Activated T-helper 1 cell treated with Interleukin-2 at 50 U/mL for 16 hours (primary cell): ENCODE data around the gene RNF175.
"Not testable (repeated sequence)": the region's sequence is repeated elsewhere in the genome, so short reads cannot be mapped to it uniquely, and the experiment has no call there.

ENCODE experiments used
- DNase-seq: peaks from one replicate; pipeline ENCODE4 v3.0.0-alpha.2; 2020; ENCODE audit warnings: low read depth

Gene RNF175

DNA sequence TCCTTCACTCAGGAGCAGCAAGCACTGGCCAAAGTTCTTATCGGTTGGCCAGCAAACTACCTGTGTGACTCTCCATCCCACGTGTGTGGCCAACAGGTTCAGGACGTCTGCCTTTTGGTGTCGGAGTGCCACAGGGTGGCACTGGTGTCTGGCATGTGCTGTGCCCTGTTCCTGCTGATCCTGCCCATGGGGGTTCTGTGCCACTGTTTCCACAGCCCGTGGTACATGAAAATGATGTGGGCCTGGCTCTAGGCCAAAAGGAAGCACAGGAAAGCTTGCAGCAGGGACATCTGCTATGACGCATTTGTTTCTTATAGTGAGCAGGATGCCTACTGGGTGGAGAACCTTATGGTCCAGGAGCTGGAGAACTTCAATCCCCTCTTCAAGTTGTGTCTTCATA, 80.3 kb downstream of the RNF175 start:
- no peak for DNase-seq

DNA sequence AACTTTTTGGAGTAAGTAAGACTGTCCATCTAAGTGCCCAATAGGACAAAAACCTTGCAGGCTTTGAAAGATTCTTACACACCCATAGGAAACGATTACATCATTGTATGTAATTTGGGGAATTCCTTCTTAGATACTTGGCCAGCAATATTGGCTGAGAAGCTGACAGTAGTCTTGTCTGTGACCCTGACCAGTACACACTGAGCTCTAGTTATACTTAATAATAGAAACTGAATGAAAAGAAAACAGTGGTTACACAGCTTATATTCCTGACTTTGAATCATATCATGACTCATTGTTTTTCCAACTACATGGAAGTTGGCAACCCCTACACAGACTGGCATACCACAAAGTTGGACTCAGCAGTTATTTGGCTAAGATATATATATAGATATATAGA, 82.8 kb downstream of the RNF175 start:
- DNase-seq = no peak

DNA sequence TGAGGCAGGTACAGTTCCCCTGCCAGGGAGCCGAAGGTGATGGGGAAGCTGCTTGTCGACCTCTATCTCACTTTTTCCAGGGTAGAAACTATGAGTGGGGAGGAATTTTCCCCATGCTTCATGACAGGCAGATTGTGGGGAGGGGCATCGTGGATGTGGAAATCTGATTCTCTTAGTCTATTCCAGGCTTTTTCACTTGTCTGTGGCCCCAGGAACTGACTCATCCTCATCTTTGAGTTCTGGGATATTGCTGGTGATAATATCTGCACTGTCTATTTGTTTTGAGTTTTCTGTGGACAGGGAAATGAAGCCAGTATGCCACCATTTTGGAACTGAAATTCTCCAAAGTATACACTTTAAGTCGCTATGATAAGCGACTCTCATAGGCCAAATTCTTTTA, 83.3 kb downstream of the RNF175 start:
- no peak for DNase-seq

DNA sequence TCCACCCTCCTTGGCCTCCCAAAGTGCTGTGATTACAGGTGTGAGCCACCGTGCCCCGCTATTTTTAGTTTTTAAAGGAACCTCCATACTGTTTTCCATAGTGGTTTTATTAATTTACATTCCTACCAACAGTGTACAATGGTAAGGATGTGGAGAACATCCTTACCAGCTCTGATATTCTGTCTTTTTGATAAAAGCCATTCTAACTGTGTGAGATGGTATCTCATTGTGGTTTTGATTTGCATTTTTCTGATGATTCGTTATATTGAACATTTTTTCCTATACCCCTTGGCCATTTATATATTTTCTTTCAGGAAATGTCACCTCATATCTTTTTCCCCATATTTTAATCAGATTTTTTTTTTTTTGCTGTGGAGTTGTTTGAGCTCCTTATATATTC, 90.0 kb downstream of the RNF175 start:
- DNase-seq = no peak

DNA sequence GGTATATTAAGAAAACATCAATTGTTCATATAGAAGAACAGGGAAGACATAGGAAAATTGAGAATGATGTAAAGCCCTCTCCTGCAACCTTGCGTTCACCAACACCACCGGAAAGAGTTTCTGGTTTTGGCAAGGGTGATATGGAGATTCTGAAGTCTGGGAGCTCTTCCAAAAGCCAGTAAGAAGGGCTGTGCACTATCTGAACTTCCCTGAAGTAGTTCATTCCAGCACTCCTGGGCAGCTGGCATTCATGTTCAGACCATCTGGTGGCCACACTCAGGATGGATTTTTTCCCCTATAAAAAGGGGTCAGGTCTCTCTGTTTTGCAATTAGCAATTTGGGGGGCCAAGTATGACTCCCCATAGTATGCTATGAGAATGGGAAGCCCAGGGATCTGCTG, 91.2 kb downstream of the RNF175 start:
- no peak for DNase-seq

DNA sequence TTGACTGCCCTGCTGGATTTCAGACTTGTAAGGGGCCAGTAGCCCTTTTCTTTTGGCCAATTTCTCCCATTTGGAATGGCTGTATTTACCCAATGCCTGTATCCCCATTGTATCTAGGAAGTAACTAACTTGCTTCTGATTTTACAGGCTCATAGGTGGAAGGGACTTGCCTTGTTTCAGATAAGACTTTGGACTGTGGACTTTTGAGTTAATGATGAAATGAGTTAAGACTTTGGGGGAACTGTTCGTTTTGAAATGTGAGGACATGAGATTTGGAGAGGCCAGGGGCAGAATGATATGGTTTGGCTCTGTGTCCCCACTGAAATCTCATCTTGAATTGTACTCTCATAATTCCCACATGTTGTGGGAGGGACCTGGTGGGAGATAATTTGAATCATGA, 93.3 kb downstream of the RNF175 start:
- DNase-seq = not testable (repeated sequence)

DNA sequence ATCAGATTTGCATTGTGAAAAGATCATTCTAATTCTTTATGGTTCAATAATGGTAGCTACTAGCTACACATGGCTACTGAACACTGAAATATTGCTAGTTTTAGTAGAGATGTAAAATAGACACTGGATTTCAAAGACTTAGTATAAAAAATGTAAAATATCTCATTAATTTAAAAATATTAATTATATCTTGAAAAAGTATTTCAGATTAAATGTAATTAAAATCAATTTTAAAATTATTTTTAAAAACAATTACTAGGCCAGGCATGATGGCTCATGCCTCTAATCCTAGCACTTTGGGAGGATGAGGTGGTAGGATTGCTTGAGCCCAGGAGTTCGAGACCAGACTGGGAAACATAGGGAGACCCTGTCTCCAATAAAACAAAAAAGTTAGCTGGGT, 96.2 kb downstream of the RNF175 start:
- no peak for DNase-seq

DNA sequence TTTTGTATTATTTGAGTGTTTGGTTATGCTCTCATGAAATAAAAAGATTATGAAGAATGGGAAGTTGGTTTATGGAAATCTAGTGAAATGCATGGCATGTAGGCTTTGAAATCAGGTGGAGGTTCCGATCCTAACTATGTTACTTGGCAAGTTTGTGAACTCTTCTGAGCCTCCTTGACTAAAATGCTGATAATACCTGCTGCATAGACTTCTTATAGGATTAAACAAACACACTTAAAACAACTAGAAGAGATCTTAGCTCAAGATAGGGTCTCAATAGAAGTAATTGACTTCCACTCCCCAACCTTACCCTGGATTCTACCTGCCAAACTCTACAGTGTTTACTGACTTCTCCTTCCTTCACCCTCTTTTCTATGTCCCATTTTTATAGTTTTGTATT, 97.9 kb downstream of the RNF175 start:
- no peak for DNase-seq

DNA sequence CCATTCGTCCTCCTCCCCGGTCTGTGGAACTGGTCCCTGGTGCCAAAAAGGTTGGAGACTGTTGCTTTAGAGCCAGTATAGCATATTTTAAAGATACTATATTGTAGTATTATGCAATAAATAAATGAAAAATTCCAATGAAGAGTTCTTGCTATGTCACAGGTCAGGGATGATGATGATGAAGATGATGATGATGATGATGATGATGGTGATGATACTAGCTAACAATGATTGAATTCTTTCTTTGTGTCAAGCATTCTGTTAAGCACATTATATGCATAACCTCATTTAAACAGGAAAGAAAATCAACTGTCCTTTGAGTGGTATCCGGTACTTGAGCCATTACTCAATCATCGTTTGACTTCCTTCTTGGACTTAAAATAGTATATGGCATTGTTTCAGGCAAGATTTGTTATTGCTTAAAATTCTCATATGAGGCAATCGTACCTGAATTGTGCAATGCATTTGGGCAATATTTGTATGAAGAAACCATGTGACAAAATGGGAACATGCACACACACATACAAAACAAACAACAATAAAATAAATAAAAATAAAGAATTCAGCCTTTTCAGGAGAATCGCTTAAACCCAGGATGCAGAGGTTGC, 98.5 kb downstream of the RNF175 start:
- DNase-seq = no peak
